ENCODE results near the gene TBC1D1. TPM values are rescaled to one million over a fixed set of nuclear protein-coding genes. Genes with fewer than 3 reads are reported as not detected.

Gene TBC1D1
- total RNA-seq, 2 experiments from 2014 or later, result 84.9 to 89.0 TPM

GRCh38 chr4:38149997-38150671, 259.2 kb downstream of the TBC1D1 start:
- CTCF ChIA-PET, result interaction anchor here (0.6 to 0.8 kb wide), 2 partner anchors 18 to 29 kb away, joined by 3 read pairs; no protein-coding TSS in a partner anchor
- POLR2A ChIA-PET, result no interaction called here

DNA sequence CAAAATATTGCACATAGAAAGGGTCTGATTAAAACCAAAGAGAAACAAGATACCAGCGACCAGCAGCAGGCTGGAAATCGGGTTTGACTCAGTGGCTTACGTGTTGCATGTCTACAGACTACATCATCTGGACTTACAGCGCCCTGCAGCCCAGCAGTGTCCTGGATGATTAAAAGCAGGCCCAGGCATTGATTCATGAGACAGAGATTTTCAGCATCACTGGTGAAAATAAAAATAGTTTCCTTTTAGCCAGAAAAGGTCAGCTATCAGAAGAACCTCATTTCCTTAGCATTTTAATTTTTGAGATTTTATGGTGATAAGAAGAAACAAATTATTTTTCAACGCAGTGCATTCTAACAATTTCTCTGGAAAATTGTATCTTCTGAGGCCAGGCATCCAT, 259.9 kb downstream of the TBC1D1 start:
- CTCF ChIA-PET, result interaction anchor here (0.8 kb wide), 1 partner anchor 28 kb away, joined by 3 read pairs; no protein-coding TSS in a partner anchor
- POLR2A ChIA-PET, result no interaction called here

GRCh38 chr4:38151873-38152272, 261.0 kb downstream of the TBC1D1 start:
- ChIA-PET CTCF (no interaction called here), POLR2A (no interaction called here)

- CTCF ChIA-PET, result interaction anchor here (1.0 kb wide), 1 partner anchor 19 kb away, joined by 3 read pairs; no protein-coding TSS in a partner anchor
- POLR2A ChIA-PET, result no interaction called here
Measured at GRCh38 chr4:38152305-38152704, 261.4 kb downstream of the TBC1D1 start.

DNA sequence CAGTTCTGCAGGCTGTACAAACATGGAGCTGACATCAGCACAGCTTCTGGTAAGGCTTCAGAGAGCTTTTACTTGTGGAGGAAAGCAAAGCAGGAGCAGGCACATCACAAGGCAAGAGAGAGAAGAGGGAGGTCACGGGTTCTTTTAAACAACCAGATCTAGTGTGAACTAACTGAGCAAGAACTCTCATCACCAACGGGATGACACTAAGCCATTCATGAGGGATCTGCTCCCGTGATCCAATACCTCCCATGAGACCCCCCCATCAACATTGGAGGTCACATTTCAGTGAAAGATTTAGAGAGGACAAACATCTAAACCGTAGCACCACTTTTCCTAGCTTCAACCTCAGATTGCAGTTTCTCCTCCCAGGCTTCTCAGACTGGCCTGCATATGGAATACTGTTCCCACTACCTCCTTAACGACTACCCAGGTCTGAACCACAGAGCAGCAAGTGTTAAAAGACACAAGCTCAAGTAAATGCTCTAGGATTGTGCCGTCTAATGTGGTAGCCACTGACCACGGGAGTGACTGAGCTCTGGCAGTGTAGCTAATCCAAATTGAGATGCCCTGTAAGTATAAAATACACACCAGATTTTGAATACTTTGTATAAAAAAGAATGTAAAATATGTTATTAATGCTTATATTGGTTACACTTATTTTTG, 262.0 kb downstream of the TBC1D1 start:
- POLR2A ChIA-PET, result no interaction called here
- CTCF ChIA-PET, result interaction anchor here (1.0 kb wide), 1 partner anchor 20 kb away, joined by 3 read pairs; no protein-coding TSS in a partner anchor

- POLR2A ChIA-PET, result no interaction called here
- CTCF ChIA-PET, result no interaction called here
Measured at GRCh38 chr4:38153387-38153760, 262.5 kb downstream of the TBC1D1 start.

- ChIA-PET CTCF (no interaction called here), POLR2A (no interaction called here)
Measured at GRCh38 chr4:38154252-38154651, 263.4 kb downstream of the TBC1D1 start.

DNA sequence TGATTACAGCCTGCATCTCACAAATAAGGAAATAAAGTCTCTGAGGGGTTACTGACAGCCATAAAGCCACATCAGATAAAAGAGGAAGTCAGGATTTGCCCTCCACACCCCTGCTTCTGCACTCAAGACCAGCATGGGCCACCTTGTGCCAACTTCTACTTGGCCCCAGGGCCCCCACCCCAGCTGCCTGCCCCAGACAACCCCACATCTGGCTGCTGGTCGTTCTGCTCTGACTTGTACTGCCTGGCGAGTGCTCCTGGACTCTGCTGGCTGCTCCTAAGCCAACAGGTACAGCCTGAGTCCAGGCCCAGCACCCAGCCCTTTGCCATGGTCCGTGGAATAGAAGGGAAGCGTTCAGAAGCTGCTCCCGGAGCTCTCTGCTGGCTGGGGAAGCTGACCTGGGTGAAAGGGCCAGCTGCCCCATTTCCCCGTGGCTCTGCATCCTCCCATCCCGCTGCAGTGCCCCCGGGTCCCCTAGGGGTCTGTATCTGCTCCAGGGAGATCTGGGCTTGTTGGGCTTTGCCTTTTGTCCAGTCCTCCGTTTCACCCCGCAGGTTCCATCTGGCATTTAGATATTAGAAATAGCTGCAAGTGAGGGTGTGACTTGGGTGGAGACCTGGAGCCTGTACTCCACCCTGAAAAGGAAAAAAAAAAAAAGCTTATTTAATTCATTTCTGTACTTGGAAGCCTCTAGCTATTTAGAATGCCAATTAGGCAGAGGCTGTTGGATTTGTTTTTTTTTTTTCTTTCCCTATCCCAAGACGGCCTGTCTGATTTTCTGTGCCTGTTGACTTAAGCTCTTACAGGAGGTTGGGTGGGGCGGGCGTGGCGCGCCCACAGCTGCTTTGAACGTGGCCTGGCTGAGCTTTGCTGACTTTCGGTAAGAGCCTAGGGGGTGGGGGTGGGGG, 264.1 kb downstream of the TBC1D1 start:
- ChIA-PET POLR2A (no interaction called here), CTCF (interaction anchor here (0.6 to 0.8 kb wide), 2 partner anchors 25 to 93 kb away, joined by 3 read pairs; no protein-coding TSS in a partner anchor)

GRCh38 chr4:38155589-38156294, 264.9 kb downstream of the TBC1D1 start:
- POLR2A ChIA-PET, result no interaction called here

DNA sequence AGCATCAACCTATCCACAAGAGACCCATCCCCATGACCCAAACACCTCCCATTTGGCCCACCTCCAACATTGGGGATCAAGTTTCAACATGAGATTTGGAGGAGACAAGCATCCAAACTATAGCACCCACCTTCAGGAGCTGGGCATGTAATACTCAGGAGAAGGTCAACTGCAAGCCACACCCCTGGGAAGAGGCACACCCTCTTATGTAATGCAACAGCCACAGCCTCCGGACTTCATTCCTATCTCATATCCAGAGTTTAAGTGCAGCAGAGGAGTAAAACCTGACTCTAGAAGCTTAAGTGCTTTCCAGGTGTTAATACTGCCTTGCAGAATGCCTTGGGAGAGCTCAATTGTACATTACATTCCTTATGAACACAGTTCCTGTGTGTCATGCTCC, 266.7 kb downstream of the TBC1D1 start:
- ChIA-PET CTCF (no interaction called here), POLR2A (no interaction called here)

More at GRCh38 chr4:38155589-38156294, 264.9 kb downstream of the TBC1D1 start:
- CTCF ChIA-PET, result interaction anchor here (0.6 to 0.8 kb wide), 2 partner anchors 24 to 93 kb away, joined by 3 read pairs; no protein-coding TSS in a partner anchor

GRCh38 chr4:38160487-38161207, 269.8 kb downstream of the TBC1D1 start:
- ChIA-PET POLR2A (interaction anchor here (0.6 to 2.4 kb wide), 3 partner anchors 16 to 31 kb away, joined by 3 to 17 read pairs (median 5); no protein-coding TSS in a partner anchor), CTCF (interaction anchor here (0.7 to 2.0 kb wide), 6 partner anchors 16 to 31 kb away, joined by 3 to 11 read pairs (median 4); no protein-coding TSS in a partner anchor)

GRCh38 chr4:38161208-38162113, 270.6 kb downstream of the TBC1D1 start:
- CTCF ChIA-PET, result interaction anchor here (0.7 to 2.0 kb wide), 5 partner anchors 18 to 32 kb away, joined by 3 to 11 read pairs (median 4); no protein-coding TSS in a partner anchor
- POLR2A ChIA-PET, result interaction anchor here (0.6 to 2.4 kb wide), 3 partner anchors 15 to 32 kb away, joined by 3 to 17 read pairs (median 5); no protein-coding TSS in a partner anchor

DNA sequence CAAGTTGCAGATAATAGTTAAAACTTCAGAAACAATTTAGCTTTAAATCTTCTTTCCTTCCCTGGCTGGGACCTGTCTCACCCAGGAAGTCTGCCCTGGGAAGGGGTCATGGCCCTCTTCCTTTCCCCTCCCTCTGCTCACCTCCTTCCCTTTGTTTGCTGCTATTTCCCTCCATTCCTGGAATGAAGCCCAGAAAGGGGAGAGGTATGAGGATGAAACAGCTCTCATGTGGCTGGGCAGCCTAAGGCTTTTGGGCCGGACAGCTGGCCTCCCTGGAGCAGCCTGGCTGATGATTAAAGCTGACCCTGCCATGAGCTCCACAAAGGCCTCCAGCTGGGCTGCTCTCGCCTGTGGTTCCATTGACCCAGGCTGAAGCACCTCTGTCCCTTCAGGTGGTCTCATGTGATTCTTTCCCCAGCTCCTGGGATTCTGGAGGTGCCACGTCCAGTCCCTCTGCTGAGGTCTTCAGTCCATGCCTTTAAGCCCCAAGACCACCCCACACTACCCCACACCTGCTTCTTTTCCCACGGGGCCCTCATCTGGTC, 271.4 kb downstream of the TBC1D1 start:
- ChIA-PET CTCF (interaction anchor here (1.2 kb wide), 1 partner anchor 18 kb away, joined by 4 read pairs; no protein-coding TSS in a partner anchor), POLR2A (interaction anchor here (2.4 kb wide), 1 partner anchor 30 kb away, joined by 17 read pairs; no protein-coding TSS in a partner anchor)

- ChIA-PET POLR2A (interaction anchor here (0.6 to 1.0 kb wide), 2 partner anchors 31 to 34 kb away, joined by 5 to 6 read pairs; no protein-coding TSS in a partner anchor), CTCF (interaction anchor here (1.1 kb wide), 1 partner anchor 31 kb away, joined by 4 read pairs; no protein-coding TSS in a partner anchor)
Measured at GRCh38 chr4:38163216-38164006, 272.5 kb downstream of the TBC1D1 start.

- CTCF ChIA-PET, result no interaction called here
- POLR2A ChIA-PET, result no interaction called here
Measured at GRCh38 chr4:38164346-38164745, 273.5 kb downstream of the TBC1D1 start.

- CTCF ChIA-PET, result interaction anchor here (0.5 kb wide), 1 partner anchor 71 kb away, joined by 3 read pairs; no protein-coding TSS in a partner anchor
- POLR2A ChIA-PET, result no interaction called here
Measured at GRCh38 chr4:38166082-38166481, 275.2 kb downstream of the TBC1D1 start.
